HCT116 (cell line): ENCODE measurements around the gene CNDP2. TPM values are rescaled to one million over a fixed set of nuclear protein-coding genes. Genes with fewer than 3 reads are reported as not detected.

Source experiments
- ATAC-seq: fragments of 200-7000 bp; cut with Tn5 transposase; 2 replicates; pipeline ENCODE4 v1.9.1; 2020; ENCODE audit warnings: mild to moderate bottlenecking, moderate library complexity
- BruUV-seq: library from RNA; stranded (reverse); fragments of 400-500 nt; replicated peaks from 2 replicates; lab custom pipeline; 2021; lab: Mats Ljungman, UMichigan
- CTCF ChIA-PET: fragments of 300-600 bp; sonication (Branson Sonifier 250); formaldehyde crosslinking; loops from one replicate; lab custom pipeline; 2021; ENCODE audit warnings: antibody characterized with exemption; lab: Charles Lee
- POLR2A ChIA-PET: fragments of 300-600, 350-600 bp; sonication (Branson Sonifier 250); formaldehyde crosslinking; loops from one replicate; lab custom pipeline; 2021; ENCODE audit warnings: antibody characterized with exemption; lab: Charles Lee
- RAD21 ChIA-PET, 2 experiments: fragments of 300-600 bp; sonication (Branson Sonifier 250); formaldehyde crosslinking; loops; one replicate each; lab custom pipeline; 2023; ENCODE audit warnings: low total read pairs in 2 of 2; ENCODE audit not compliant: uncharacterized antibody in 2 of 2, unreplicated experiment in 2 of 2, low non-redundant PET in 1 of 2; lab: Charles Lee
- DNase-seq: peaks from one replicate; pipeline ENCODE4 v3.0.0-alpha.2; 2010; ENCODE audit warnings: low read depth, low spot score
- H2AFZ ChIP-seq: fragments of 200-600 bp; shearing (Covaris generic), sonication (generic); 2 replicates; pipeline ENCODE4 v1.6.1; 2017; ENCODE audit warnings: low read depth, mixed run types, mixed read lengths, antibody characterized with exemption, low read length; ENCODE audit not compliant: poor library complexity, severe bottlenecking
- H3K27ac ChIP-seq: 2 replicates; pipeline ENCODE4 v1.5.1; 2012; ENCODE audit warnings: low read depth, low read length
- H3K27me3 ChIP-seq: fragments of 200-600 bp; sonication (generic); 2 replicates; pipeline ENCODE4 v1.6.1; 2016; ENCODE audit warnings: mixed run types, low read length, mixed read lengths; ENCODE audit not compliant: insufficient read depth
- H3K36me3 ChIP-seq, 2 experiments: fragments of 200-500 bp in 1 of 2; fragments of 200-600 bp in 1 of 2; sonication (Bioruptor generic) in 1 of 2; sonication (generic) in 1 of 2; 2 replicates each; pipeline versions ENCODE4 v1.5.1 to v1.6.1; 2014 to 2016; ENCODE audit warnings: low read length in 2 of 2, inconsistent platforms in 1 of 2, mixed read lengths in 1 of 2, mixed run types in 1 of 2; ENCODE audit not compliant: insufficient read depth in 2 of 2, control insufficient read depth in 1 of 2
- H3K4me1 ChIP-seq, 2 experiments: fragments of 200-600 bp in 1 of 2; sonication (generic) in 1 of 2; 2 replicates each; pipeline versions ENCODE4 v1.5.1 to v1.6.1; 2012 to 2017; ENCODE audit warnings: low read length in 2 of 2, inconsistent platforms in 1 of 2, mild to moderate bottlenecking in 1 of 2, mixed read lengths in 1 of 2, mixed run types in 1 of 2, moderate library complexity in 1 of 2; ENCODE audit not compliant: insufficient read depth in 2 of 2, control insufficient read depth in 1 of 2
- H3K4me2 ChIP-seq: fragments of 200-600 bp; sonication (generic); 2 replicates; pipeline ENCODE4 v1.6.1; 2017; ENCODE audit warnings: mixed run types, low read length, mixed read lengths
- H3K4me3 ChIP-seq, 2 experiments: fragments of 200-600 bp in 1 of 2; sonication (generic) in 1 of 2; replicated peaks in 1 of 2; 2 replicates each; pipeline ENCODE4 v1.5.1; 2011 to 2016; ENCODE audit warnings: low read length in 2 of 2, control low read depth in 1 of 2, low read depth in 1 of 2, mild to moderate bottlenecking in 1 of 2, mixed read lengths in 1 of 2, mixed run types in 1 of 2
- H3K79me2 ChIP-seq: fragments of 200-600 bp; sonication (generic); 2 replicates; pipeline ENCODE4 v1.6.1; 2017; ENCODE audit warnings: mild to moderate bottlenecking, mixed run types, low read length, moderate library complexity, mixed read lengths; ENCODE audit not compliant: insufficient read depth
- H3K9ac ChIP-seq: fragments of 200-600 bp; sonication (generic); 2 replicates; pipeline ENCODE4 v1.6.1; 2016; ENCODE audit warnings: low read length, mixed read lengths
- H3K9me2 ChIP-seq: fragments of 200-600 bp; sonication (generic), shearing (Covaris generic); 2 replicates; pipeline ENCODE4 v1.6.1; 2017; ENCODE audit warnings: mixed run types, mild to moderate bottlenecking, moderate library complexity; ENCODE audit not compliant: insufficient read depth
- H3K9me3 ChIP-seq, 2 experiments: fragments of 200-500 bp in 1 of 2; fragments of 200-600 bp in 1 of 2; sonication (Bioruptor generic) in 1 of 2; sonication (generic) in 1 of 2; 2 replicates each; pipeline ENCODE4 v1.6.1; 2014 to 2017; ENCODE audit warnings: low read length in 2 of 2, mixed read lengths in 2 of 2, inconsistent platforms in 1 of 2, low read depth in 1 of 2, mild to moderate bottlenecking in 1 of 2, mixed run types in 1 of 2, moderate library complexity in 1 of 2; ENCODE audit not compliant: control insufficient read depth in 1 of 2, insufficient read depth in 1 of 2
- H4K20me1 ChIP-seq: fragments of 200-600 bp; sonication (generic), shearing (Covaris generic); 2 replicates; pipeline ENCODE4 v1.6.1; 2017; ENCODE audit warnings: mixed run types, mild to moderate bottlenecking, moderate library complexity; ENCODE audit not compliant: insufficient read depth
- CBX3 ChIP-seq: IDR thresholded peaks from 2 replicates; pipeline ENCODE4 v1.6.1; 2012; ENCODE audit warnings: low read depth
- POLR2A ChIP-seq: IDR thresholded peaks from 2 replicates; pipeline ENCODE4 v1.7.0; 2011; ENCODE audit warnings: borderline replicate concordance; ENCODE audit not compliant: insufficient read depth, insufficient read length; ENCODE audit errors: extremely low read depth
- POLR2AphosphoS5 ChIP-seq: IDR thresholded peaks from 2 replicates; pipeline ENCODE4 v1.6.1; 2011; ENCODE audit warnings: mild to moderate bottlenecking, low read depth, low read length, moderate library complexity
- RAD21 ChIP-seq: IDR thresholded peaks from 2 replicates; pipeline ENCODE4 v1.6.1; 2012; ENCODE audit warnings: low read depth, mild to moderate bottlenecking
- TCF7L2 ChIP-seq: IDR thresholded peaks from 2 replicates; pipeline ENCODE4 v1.7.0; 2011; ENCODE audit warnings: borderline replicate concordance, inconsistent platforms; ENCODE audit not compliant: insufficient read depth, insufficient read length; ENCODE audit errors: extremely low read depth
- ZNF274 ChIP-seq: fragments of 200-500 bp; sonication (Bioruptor generic); IDR thresholded peaks from 2 replicates; pipeline ENCODE4 v1.6.1; 2014; ENCODE audit warnings: mild to moderate bottlenecking, low read depth, low read length, inconsistent platforms
- intact Hi-C: fragments of 100-400 bp; cut with micrococcal nuclease; formaldehyde crosslinking; loops from 2 replicates; pipeline ENCODE4 v1.10.0; 2022
- total RNA-seq: library from RNA; stranded (reverse); gene quantifications from one replicate; pipeline ENCODE4 v1.2.1, GENCODE V29; 2021; ENCODE audit not compliant: unreplicated experiment
- TF ChIP-seq, protein P1 (sequence below): IDR thresholded peaks from 2 replicates; pipeline ENCODE4 v1.6.1; 2012; ENCODE audit warnings: low read depth
- TF ChIP-seq, protein P2 (sequence below), 3 experiments: fragments of 200-600 bp in 1 of 3; sonication (generic) in 1 of 3; IDR thresholded peaks in 2 of 3; conservative IDR thresholded peaks in 1 of 3; 2 replicates each; pipeline ENCODE4 v1.5.1; 2012 to 2017; ENCODE audit warnings: low read depth in 2 of 3, low read length in 2 of 3, antibody characterized with exemption in 1 of 3, borderline replicate concordance in 1 of 3, control low read depth in 1 of 3, mild to moderate bottlenecking in 1 of 3, mixed read lengths in 1 of 3, mixed run types in 1 of 3, moderate library complexity in 1 of 3; ENCODE audit not compliant: insufficient read depth in 1 of 3
- TF ChIP-seq, protein P3 (sequence below): IDR thresholded peaks from 2 replicates; pipeline ENCODE4 v1.6.1; 2012
- TF ChIP-seq, protein P4 (sequence below): IDR thresholded peaks from 2 replicates; pipeline ENCODE4 v1.6.1; 2011; ENCODE audit warnings: mild to moderate bottlenecking, low read length, moderate library complexity; ENCODE audit not compliant: insufficient replicate concordance; ENCODE audit errors: extremely low read depth

CNDP2 gene
- total RNA-seq, 1 experiment from 2014 or later, result 112 TPM

DNA sequence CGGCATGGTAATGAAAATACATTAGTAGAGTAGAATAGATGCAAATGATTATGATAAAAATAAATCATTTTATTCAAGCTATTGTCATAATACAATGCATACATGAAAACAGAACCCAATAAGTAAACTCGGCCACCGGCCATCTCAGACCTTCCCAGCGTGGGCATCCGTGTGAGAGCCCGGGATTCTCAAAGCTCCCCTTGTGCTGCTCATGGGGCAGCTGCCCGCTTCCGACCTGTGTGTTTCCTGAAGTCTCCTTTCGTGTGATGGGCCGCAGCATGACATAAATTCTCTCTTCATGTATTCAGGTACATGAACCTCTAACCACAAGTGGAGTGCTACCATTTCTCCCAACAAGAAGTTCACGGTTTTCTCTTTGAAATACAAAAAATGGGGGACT, 13.5 kb upstream of the CNDP2 start:
- no peaks in the 10 kb centered on the region for H3K27me3 ChIP-seq
- no peaks in the 10 kb centered on the region for H3K4me1 ChIP-seq
- ChIA-PET RAD21 (no interaction called here), POLR2A (no interaction called here), CTCF (no interaction called here)
- H4K20me1 ChIP-seq, result no peaks in the 10 kb centered on the region
- H3K27ac ChIP-seq, result no peak overlapping the region
- no peak overlapping the region for H3K4me2 ChIP-seq
- no peak overlapping the region for H2AFZ ChIP-seq
- H3K4me3 ChIP-seq, result no peak overlapping the region
- intact Hi-C loops, result no loop called here
- no peaks in the 10 kb centered on the region for H3K36me3 ChIP-seq
- no peak overlapping the region for H3K9ac ChIP-seq
- H3K9me3 ChIP-seq, result no peaks in the 10 kb centered on the region
- no TSS peak for BruUV-seq
- H3K9me2 ChIP-seq, result no peaks in the 10 kb centered on the region
- TF ChIP-seq, protein P1, sequence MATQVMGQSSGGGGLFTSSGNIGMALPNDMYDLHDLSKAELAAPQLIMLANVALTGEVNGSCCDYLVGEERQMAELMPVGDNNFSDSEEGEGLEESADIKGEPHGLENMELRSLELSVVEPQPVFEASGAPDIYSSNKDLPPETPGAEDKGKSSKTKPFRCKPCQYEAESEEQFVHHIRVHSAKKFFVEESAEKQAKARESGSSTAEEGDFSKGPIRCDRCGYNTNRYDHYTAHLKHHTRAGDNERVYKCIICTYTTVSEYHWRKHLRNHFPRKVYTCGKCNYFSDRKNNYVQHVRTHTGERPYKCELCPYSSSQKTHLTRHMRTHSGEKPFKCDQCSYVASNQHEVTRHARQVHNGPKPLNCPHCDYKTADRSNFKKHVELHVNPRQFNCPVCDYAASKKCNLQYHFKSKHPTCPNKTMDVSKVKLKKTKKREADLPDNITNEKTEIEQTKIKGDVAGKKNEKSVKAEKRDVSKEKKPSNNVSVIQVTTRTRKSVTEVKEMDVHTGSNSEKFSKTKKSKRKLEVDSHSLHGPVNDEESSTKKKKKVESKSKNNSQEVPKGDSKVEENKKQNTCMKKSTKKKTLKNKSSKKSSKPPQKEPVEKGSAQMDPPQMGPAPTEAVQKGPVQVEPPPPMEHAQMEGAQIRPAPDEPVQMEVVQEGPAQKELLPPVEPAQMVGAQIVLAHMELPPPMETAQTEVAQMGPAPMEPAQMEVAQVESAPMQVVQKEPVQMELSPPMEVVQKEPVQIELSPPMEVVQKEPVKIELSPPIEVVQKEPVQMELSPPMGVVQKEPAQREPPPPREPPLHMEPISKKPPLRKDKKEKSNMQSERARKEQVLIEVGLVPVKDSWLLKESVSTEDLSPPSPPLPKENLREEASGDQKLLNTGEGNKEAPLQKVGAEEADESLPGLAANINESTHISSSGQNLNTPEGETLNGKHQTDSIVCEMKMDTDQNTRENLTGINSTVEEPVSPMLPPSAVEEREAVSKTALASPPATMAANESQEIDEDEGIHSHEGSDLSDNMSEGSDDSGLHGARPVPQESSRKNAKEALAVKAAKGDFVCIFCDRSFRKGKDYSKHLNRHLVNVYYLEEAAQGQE, result no peak
- no peak for TF ChIP-seq ZNF274
- ATAC-seq, result no peak
- H3K79me2 ChIP-seq, result no peaks in the 10 kb centered on the region
- DNase-seq, result no peak

DNA sequence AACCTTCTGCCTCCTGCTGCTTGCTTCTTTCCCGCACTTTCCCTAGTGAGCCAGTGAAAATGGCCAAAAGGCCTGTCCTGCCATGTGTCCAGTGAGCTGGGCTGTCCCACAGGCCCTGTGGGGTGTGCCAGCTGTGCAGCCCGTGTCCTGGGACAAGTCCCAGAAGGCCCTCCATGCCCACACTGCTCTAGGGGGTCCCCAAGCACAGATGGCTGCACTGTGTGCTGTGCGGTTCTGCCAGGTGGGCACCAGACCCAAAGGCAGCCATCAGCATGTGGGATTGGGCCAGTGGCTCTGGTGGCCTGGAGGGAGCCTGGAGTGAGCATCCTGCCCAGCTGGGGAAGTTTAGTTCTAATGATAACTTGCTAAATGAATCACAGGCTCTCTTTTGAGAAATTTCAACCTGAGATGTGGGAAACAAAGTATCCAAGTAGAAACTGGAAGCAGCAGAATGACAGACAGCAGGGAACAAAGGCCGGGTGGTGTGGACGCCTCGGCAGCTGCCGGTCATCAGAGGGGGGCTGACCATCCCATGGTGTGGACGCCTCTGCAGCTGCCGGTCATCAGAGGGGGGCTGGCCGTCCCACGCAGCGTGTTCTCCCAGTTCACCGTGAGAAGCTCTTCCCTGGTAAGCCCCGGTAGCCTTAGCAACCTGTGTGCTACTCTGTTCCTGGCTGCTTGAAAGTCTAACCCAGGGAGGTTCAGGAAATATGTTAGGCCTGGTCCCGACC, 9.9 kb upstream of the CNDP2 start:
- Histone ChIP-seq H3K9me2 (no peaks in the 10 kb centered on the region), H3K9me3 (no peaks in the 10 kb centered on the region), H3K9ac (no peak overlapping the region), H3K27ac (no peak overlapping the region), H2AFZ (no peak overlapping the region), H3K27me3 (no peaks in the 10 kb centered on the region), H3K36me3 (no peaks in the 10 kb centered on the region), H3K4me1 (no peaks in the 10 kb centered on the region), H3K4me2 (no peak overlapping the region), H3K4me3 (no peak overlapping the region), H3K79me2 (no peaks in the 10 kb centered on the region), H4K20me1 (no peaks in the 10 kb centered on the region)
- ChIA-PET CTCF (no interaction called here), POLR2A (no interaction called here), RAD21 (no interaction called here)
- intact Hi-C loops, result no loop called here
- BruUV-seq, result no TSS peak
- DNase-seq (no peak), ATAC-seq (no peak)
- TF ChIP-seq, protein P2, sequence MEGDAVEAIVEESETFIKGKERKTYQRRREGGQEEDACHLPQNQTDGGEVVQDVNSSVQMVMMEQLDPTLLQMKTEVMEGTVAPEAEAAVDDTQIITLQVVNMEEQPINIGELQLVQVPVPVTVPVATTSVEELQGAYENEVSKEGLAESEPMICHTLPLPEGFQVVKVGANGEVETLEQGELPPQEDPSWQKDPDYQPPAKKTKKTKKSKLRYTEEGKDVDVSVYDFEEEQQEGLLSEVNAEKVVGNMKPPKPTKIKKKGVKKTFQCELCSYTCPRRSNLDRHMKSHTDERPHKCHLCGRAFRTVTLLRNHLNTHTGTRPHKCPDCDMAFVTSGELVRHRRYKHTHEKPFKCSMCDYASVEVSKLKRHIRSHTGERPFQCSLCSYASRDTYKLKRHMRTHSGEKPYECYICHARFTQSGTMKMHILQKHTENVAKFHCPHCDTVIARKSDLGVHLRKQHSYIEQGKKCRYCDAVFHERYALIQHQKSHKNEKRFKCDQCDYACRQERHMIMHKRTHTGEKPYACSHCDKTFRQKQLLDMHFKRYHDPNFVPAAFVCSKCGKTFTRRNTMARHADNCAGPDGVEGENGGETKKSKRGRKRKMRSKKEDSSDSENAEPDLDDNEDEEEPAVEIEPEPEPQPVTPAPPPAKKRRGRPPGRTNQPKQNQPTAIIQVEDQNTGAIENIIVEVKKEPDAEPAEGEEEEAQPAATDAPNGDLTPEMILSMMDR (IDR thresholded peaks at IDR 0.05 in 2 of 3, conservative IDR thresholded peaks at IDR 0.05 in 1 of 3; ENCODE audit: borderline replicate concordance in 1 of 3, insufficient read depth in 1 of 3, low read depth in 2 of 3, low read length in 2 of 3), result no peak
- TF ChIP-seq ZNF274 (no peak), CBX3 (no peak), TCF7L2 (no peak), RAD21 (no peak), POLR2AphosphoS5 (no peak), POLR2A (no peak)
- TF ChIP-seq, protein P3, sequence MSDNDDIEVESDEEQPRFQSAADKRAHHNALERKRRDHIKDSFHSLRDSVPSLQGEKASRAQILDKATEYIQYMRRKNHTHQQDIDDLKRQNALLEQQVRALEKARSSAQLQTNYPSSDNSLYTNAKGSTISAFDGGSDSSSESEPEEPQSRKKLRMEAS, result no peak
- TF ChIP-seq, protein P4, sequence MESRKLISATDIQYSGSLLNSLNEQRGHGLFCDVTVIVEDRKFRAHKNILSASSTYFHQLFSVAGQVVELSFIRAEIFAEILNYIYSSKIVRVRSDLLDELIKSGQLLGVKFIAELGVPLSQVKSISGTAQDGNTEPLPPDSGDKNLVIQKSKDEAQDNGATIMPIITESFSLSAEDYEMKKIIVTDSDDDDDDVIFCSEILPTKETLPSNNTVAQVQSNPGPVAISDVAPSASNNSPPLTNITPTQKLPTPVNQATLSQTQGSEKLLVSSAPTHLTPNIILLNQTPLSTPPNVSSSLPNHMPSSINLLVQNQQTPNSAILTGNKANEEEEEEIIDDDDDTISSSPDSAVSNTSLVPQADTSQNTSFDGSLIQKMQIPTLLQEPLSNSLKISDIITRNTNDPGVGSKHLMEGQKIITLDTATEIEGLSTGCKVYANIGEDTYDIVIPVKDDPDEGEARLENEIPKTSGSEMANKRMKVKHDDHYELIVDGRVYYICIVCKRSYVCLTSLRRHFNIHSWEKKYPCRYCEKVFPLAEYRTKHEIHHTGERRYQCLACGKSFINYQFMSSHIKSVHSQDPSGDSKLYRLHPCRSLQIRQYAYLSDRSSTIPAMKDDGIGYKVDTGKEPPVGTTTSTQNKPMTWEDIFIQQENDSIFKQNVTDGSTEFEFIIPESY, result no peak
